ENCODE data around the gene PABPN1.
"Not testable (repeated sequence)": the region's sequence is repeated elsewhere in the genome, so short reads cannot be mapped to it uniquely, and the experiment has no call there.

Gene PABPN1, protein sequence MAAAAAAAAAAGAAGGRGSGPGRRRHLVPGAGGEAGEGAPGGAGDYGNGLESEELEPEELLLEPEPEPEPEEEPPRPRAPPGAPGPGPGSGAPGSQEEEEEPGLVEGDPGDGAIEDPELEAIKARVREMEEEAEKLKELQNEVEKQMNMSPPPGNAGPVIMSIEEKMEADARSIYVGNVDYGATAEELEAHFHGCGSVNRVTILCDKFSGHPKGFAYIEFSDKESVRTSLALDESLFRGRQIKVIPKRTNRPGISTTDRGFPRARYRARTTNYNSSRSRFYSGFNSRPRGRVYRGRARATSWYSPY

DNA sequence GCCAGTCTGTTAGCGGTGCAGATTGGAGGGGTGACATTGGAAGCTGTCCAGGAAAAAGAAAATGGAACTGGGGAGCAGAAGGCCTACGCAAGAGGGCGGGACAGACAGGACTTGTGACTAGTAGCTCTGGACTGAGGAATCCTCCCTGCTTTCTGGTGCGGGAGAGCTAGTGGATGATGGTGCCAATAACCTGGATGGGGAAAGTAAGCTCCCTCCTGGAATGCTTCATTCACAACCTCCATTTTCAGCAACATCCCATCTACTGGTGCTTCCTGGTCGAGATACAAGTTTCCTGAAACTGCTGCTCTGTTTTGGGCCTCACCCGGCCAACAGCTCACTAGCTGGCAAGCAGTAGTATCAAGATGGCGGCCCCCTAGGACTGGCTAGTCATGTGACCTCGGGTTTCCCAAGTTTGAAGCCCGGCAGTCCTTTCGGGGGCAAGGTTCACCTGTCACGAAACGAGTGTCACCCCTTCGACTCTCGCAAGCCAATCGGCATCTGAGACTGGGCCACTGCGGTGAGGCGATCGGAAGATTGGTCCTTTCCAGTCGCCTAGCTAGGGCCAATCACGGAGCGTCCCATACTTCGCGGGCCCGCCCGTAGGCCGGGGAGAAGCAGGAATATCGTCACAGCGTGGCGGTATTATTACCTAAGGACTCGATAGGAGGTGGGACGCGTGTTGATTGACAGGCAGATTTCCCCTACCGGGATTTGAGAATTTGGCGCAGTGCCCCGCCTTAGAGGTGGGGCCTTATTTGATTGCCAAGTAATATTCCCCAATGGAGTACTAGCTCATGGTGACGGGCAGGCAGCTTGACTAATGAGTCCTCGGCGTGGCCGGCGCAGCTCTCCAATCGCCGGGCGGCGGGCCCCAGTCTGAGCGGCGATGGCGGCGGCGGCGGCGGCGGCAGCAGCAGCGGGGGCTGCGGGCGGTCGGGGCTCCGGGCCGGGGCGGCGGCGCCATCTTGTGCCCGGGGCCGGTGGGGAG is at the start of gene PABPN1:
TSS of gene PABPN1 (plus strand) at position 874 of the 988 bp plus-strand sequence. CDS start at position 887, 13 bp downstream.
- DNase-seq: peak; percentile 100
- in situ Hi-C loops (cut with MboI; ENCODE audit: low pct_unique_long_range_greater_than_20kb, low sequenced_read_pairs): no loop called here

DNA sequence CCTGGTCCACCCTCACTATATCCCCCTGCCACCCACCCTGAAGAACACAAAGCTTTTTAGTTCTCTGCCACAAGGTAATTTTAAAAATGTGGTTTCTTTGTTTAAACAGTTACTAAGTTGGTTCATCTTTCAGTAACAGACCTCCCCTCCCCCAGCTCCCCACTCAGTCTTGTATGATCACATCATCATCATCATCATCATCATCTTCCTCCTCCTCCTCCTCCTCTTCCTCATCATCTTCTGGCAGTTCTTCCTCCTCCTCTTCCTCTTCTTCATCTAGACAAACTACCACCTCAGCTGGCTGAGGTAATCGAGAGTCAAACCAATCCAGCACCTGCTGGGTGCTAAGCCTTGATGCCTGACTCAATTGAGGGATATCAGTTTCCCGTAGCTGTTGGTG is 45.8 kb upstream of the PABPN1 start:
- DNase-seq: no peak
- in situ Hi-C loops (cut with MboI; ENCODE audit: low pct_unique_long_range_greater_than_20kb, low sequenced_read_pairs): no loop called here

DNA sequence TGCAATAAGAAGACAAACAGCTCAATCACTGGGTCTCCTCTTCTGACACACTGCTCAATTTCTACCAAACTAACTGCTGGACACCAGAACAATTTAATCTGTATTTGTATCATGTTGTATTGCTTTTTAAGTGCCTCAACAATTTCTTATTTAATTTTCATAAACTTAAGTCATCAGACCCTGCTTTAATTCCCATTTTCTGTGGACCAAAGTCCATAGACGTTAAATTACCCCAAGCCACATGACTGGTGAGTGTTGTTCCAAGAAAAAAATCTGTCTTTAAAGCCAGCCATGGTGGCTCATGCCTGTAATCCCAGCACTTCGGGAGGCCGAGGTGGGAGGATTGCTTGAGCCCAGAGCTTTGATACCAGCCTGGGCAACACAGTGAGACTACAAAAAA is 44.1 kb upstream of the PABPN1 start:
- in situ Hi-C loops (cut with MboI; ENCODE audit: low pct_unique_long_range_greater_than_20kb, low sequenced_read_pairs): no loop called here
- DNase-seq: no peak

DNA sequence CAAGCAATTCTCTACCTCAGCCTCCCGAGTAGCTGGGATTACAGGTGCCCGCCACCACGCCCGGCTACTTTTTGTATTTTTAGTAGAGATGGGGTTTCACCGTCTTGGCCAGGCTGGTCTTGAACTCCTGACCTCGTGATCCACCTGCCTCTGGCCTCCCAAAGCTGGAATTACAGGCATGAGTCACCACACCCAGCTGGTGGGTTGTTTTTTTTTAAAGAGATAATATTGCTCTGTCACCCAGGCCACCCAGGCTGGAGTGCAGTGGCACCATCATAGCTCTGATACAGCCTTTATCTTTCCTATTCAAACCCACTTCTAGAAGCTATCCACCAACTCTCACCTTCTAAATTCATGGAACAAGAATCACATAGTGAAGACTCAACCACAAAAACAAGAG is 43.3 kb upstream of the PABPN1 start:
- DNase-seq; in situ Hi-C loops (cut with MboI; ENCODE audit: low pct_unique_long_range_greater_than_20kb, low sequenced_read_pairs): not testable (repeated sequence)

DNA sequence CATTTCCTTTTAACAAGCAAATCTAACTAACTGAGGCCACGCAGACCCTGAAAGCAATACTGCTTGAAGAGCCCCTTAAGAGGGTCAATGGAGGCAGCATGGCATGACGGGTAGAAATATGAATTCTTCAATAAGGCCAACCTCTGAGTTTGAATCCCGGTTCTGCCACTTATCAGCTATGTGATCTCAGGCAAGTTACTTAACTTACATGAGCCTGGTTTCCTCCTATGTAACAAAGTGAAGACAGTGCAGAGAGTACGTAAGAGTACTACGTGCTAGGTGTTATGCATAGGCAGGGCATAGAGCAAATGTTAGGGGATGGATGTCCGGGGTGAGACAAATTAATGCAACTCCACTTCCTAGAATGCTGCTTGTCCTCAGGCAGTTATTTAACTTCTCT is 40.0 kb upstream of the PABPN1 start:
- no peak for DNase-seq
- in situ Hi-C loops (cut with MboI; ENCODE audit: low pct_unique_long_range_greater_than_20kb, low sequenced_read_pairs): no loop called here

DNA sequence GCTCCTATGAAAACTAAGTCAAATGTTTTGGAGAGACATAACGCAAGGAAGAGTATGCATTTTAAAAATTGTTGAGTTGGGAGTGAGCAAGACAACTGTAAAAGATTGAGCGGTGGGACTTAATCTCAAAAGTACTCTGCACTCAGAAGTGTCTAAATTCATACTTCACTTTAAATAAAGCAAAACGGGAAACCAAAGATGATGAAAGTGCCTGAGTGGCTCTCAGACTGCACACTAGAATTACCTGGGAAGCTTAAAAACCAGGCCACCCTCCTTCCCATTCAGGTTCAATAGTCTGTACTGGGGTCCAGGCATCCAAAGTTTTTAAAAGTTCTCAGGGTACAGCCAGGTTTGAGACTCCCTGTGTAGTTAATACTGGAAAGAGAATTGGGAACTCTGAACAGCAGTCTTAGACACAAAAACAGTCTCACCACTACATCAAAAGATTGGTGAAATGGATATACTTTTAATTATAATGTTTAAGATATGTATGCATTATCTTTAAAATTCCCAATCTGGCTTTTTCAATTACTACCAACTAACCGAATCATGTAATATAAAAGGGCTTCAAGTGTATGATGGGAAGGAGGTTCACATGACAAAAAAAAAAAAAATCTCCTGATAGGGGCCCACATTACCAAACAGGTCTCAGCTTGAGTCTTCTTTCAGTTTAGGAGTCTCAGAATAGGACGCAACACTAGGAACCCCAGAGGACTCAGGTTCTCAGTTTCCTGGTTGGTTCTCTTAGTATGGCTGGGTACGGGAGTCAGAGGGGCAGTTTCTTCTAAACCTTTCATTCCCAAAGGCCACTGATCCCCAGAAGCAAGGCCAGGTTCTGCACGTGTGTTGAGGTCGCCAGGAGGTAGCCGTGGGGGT is 36.4 kb upstream of the PABPN1 start:
- peak; percentile 22 for DNase-seq
- in situ Hi-C loops (cut with MboI; ENCODE audit: low pct_unique_long_range_greater_than_20kb, low sequenced_read_pairs): no loop called here

DNA sequence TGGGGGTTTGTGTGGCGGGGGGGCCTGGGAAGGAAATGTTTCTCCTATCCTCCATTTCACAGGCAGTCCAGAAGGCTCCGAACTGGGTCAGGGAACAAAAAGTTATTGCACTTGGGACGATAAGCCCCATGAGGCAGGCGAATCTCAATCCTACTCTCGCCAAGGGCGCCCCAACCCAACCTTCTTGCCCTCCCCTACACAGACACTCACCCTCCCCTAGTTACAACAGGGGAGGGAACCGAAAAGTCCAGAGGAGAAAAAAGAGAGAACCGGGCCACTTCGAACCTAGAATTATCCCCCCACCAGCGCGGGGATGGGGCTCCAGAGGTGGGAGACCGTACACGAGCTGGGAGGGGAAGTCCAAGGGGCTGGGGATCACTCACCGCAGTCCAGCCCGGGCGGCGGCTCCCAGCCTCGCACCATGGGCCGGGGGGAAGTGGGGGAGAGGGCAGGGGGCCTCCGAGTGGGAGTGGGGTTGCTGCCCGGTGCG is 35.7 kb upstream of the PABPN1 start:
- in situ Hi-C loops (cut with MboI; ENCODE audit: low pct_unique_long_range_greater_than_20kb, low sequenced_read_pairs): no loop called here
- DNase-seq: no peak

DNA sequence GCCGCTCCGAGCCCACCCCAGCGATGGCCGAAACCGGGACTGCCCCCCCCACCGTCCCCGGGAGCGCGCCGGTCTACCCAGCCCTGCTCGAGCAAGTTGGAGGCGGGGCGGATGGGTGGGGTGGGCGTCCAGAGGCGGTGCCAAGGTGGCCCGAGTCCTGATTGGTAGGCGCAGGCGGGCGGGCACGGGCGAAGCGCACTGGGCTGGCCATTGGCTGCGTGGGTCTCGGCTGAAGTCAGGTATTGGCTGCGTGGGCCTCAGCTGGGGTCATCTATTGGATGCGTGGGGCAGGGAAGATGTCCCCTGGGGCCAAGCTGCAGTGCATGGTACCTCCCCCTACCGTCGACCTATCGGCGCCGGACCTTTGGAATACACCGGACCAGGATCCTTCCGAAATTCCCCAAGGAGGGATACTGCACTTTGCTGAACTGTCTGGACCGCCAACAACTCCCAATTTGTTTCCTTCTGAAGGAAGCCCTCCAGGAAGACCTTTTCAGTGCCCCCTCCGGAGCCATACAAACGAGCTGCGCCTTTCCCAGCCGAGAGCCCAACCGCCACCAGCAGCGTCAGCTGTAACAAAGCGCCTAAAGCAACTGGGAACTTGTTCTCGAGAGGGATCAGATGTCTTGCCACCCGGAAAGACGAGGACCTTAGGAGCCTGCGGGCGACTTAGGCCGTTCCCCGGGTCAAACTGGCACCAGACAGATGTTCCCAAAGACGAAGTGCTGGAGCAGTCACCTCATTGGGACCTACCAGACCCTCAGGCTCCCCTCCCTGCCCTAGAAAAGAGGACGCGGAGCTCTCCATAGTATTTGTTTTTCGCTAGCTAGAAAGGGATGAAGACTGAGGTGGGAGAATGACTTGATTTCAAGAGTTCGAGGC is 35.0 kb upstream of the PABPN1 start, which contains the start of gene HOMEZ:
TSS of gene HOMEZ (minus strand) at position 113 of the 882 bp plus-strand sequence. CDS start 180 bp downstream, outside the sequence.
- peak; percentile 98 for DNase-seq
- in situ Hi-C loops (cut with MboI; ENCODE audit: low pct_unique_long_range_greater_than_20kb, low sequenced_read_pairs): no loop called here

DNA sequence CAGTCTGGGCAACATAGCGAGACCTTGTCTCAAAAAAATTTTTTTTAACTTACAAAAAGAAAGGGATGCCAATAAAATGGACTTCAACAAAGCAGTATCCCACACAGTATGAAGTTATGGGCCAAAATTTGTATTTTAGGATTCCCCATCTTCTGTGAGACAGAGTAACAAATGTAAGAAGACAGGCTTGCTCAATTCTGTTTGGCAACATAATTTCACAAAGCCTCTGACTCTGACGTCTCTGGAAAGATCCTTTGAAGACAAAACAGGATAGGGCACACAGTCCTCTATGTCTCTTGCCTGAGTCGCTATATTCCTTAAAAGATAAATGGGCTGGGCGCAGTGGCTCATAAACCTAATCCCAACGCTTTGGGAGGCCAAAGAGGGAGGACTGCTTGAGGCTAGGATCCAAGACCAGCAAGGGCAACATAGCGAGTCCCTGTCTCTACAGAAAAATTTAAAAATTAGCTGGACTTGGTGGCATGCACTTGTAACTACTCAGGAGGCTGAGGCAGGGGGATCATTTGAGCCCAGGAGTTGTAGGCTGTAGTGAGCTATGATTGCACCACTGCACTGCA is 34.3 kb upstream of the PABPN1 start:
- in situ Hi-C loops (cut with MboI; ENCODE audit: low pct_unique_long_range_greater_than_20kb, low sequenced_read_pairs): no loop called here
- DNase-seq: no peak

DNA sequence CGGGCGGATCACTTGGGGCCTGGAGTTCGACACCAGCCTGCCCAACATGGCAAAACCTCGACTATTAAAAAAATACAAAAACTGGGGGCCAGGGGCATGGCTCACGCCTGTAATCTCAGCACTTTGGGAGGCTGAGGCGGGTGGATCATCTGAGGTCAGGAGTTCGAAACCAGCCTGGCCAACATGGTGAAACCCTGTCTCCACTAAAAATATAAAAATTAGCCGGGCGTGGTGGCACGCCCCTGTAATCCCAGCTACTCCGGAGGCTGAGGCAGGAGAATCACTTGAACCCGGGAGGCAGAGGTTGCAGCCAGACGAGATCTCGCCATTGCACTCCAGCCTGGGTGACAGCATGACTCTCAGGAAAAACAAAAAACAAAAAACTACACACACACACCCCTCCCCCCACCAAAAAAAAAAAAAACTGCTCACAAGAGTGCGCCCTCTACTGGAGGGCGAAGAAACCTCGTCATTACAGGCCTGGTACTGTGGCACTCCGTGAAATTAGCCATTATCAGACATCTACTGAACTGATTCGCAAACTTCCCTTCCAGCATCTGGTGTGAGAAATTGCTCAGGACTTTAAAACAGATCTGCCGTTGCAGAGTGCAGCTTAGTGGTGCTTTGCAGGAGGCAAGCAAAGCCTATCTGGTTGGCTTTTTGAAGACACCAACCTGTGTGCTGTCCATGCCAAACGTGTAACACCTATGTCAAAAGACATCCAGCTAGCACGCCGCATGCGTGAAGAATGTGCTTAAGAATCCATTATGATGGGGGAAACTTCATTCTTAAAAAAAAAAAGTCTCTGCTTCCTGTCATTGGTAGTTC is 26.3 kb upstream of the PABPN1 start:
- DNase-seq: peak; percentile 75
- in situ Hi-C loops (cut with MboI; ENCODE audit: low pct_unique_long_range_greater_than_20kb, low sequenced_read_pairs): no loop called here

DNA sequence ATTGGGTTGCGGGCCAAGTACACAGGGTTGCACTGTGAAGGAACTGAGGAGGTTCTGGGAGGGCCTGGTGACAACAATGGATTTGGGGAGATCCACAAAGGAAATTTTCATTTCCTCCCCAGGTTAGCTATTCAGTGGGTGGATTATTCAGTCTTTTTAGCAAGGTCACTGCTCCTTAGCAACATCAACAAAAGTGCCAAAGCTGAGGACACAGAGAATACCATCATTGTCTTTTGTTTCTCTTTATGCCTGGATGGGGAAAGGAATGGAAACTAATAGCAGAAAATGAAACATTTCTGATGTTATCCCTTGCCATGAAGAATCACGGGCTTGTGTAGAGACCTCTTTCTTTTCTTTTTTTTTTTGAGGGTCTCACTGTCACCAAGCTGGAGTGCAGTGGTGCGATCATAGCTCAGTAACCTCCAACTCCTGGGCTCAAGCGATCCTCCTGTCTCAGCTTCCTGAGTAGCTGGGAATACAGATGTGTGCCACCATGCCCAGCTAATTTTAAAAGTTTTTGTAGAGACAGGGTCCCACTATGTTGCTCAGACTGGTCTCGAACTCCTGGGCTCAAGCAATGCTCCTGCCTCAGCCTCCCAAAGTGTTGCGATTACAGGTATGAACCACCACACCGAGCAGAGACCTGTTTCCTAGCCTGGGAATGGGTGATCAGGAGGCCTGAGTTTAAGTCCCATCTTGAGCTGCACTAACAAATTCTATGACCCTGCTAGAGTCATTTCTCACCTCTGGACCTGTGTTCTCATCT is 25.1 kb upstream of the PABPN1 start:
- no peak for DNase-seq
- in situ Hi-C loops (cut with MboI; ENCODE audit: low pct_unique_long_range_greater_than_20kb, low sequenced_read_pairs): no loop called here

DNA sequence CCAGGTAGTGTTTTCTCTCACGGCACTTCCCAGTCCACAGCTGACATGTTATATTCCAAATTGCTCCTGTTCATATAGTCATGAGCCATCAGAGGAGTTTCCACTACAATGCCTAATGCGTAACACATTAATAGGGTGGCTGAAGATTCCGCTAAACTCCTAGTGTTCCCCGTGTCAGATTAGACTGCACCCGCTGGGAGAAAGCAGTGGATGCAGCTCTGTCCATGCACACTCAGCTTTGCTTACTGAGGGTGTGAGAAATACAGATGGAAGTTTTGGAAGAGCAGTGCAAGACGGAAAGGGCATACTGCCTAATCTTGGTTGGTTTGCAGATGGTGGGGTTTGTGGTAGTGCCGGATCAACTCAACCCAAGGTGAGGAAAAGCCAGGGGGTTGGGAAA is 24.2 kb upstream of the PABPN1 start:
- DNase-seq: no peak
- in situ Hi-C loops (cut with MboI; ENCODE audit: low pct_unique_long_range_greater_than_20kb, low sequenced_read_pairs): no loop called here

DNA sequence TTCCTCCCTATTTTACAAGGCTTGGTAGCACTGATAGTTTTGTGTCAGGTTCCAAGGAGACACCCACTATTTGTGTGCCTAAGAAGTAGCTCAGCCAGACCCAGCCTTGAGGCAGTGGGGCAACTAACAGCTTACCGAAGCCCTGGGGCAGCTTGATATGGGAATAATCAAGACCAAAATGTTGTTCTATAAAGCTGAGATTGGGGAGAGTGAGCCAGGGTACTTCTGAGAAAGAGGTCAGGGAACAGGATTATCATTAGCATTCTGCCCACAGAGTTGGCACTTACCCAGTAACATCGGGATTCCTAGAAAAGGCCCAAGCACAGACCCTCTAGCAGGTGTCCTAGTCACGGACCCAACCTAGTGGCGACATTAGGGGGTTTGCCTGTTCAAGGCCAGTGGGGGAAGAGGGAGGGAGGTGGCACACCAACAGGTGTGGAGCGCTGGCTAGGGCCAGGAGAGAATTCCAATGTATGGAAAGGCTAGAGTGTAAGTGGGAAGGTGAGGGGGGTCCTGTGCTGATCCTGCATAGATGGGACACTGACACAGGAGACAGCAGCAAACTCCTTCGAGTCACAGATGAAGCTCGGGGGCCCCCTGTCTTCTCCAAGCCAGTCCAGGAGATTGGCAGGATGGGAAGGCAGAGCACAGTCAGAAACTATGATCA is 23.5 kb upstream of the PABPN1 start:
- in situ Hi-C loops (cut with MboI; ENCODE audit: low pct_unique_long_range_greater_than_20kb, low sequenced_read_pairs): no loop called here

DNA sequence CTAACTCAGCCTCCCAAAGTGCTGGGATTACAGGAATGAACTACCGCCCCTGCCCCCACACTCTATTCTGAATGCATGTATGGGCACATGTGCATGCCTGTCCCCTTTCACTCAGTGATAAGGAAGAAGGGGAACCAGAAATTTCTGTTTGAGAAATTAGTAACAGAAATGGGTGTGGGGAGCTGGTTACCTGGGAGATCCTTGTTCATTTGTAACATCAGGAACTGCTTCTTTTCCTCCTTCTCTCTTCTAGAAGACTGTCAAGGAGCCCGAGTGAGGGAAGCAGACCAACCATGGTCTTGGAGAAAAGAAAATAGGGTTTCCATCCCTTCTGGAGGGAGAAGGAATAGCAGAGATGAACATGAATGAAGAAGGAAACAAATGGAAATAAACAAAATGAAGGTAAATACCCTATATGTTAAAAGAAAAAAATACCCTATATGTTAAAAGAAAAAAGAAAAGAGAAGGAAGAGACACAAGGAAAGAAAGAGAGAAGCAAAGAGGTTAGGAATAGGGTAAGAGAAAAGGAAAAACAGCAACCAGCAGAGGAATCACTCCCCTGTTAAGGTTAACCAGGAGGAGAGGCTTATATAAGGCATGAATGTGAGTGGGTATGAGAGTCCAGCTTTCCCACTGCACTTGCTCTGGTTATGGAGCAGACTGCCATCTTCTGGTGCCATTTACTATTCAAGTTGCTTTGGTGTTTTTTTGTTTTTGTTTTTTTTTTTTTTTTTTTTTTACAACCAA is 21.9 kb upstream of the PABPN1 start:
- in situ Hi-C loops (cut with MboI; ENCODE audit: low pct_unique_long_range_greater_than_20kb, low sequenced_read_pairs): no loop called here
- DNase-seq: peak; percentile 26

More for the DNA sequence above, 23.5 kb upstream of the PABPN1 start:
- DNase-seq: no peak

Data from KBM-7 (cell line).